HG03439 (cell line): ENCODE measurements around the gene TNFRSF11A.
A peak's percentile ranks its signal among the peaks of the same experiment; 100 is the strongest.

ENCODE experiments used
- ATAC-seq: cut with Tn5 transposase; IDR thresholded peaks from one replicate; pipeline ENCODE4 v1.9.1; 2021; ENCODE audit warnings: mild to moderate bottlenecking, moderate library complexity; ENCODE audit not compliant: unreplicated experiment

The TNFRSF11A gene

GRCh38 chr18:62407660-62408059 lies 82.5 kb downstream of the TNFRSF11A start:
- no peak for ATAC-seq

DNA sequence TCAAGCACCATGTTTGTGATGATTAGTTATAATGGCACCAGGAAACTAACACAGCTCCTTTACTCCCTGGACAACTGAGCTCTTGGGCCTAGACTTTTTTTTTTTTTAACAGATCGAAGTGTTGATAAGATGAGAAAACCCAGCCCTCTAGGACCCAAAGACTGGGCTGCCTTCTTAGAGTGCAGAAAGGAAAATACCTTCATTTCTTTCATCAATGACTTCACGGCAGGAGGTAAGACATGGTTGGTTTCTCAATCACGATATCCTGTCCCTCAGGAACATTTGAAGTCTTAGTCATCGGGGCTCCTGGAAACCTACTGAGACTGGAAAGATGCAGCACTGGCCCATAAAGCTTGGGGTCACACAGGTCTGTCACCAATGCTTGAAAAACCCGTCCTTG lies 84.7 kb downstream of the TNFRSF11A start:
- no peak for ATAC-seq

GRCh38 chr18:62412231-62412979 lies 87.3 kb downstream of the TNFRSF11A start:
- ATAC-seq = no peak

- ATAC-seq = no peak
Observed at GRCh38 chr18:62413206-62413605, 88.1 kb downstream of the TNFRSF11A start.

GRCh38 chr18:62418258-62418657 lies 93.1 kb downstream of the TNFRSF11A start:
- no peak for ATAC-seq

GRCh38 chr18:62420151-62420512 lies 95.0 kb downstream of the TNFRSF11A start:
- no peak for ATAC-seq

DNA sequence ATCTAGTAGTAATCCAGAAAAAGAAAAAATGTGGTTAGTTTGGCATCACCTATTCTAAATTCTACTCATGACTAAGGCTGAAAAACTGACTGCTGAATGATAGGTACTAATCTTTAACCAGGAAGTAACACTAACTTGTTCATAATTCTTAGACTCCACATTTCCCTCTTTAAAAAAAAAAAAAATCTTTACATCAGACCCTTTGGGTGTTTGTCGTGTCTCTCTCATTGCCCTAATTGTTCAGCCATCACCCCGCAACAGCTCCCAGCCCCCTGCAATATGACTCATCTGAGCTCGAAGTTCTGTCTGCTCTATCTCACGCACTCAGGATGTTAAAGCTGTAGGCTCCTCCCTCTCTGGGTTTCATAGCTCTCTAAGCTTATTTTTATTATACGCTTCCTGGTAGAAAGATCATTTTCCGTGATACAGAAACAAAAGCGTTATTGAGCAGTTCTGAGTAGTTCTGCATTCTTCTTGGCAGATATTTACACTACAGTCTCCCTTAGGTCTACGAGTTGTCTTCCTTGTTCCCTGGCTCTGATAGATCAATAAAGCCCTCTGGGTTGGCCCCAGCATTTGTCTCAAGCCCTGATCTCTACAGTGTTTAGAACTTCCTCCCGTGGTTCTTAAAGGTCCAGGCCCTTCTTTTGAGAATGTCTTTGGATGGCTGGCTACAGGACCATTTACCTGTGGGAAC lies 95.6 kb downstream of the TNFRSF11A start:
- ATAC-seq = peak; percentile 95

- peak; percentile 49 for ATAC-seq
Observed at GRCh38 chr18:62425465-62426190, 100.5 kb downstream of the TNFRSF11A start.

DNA sequence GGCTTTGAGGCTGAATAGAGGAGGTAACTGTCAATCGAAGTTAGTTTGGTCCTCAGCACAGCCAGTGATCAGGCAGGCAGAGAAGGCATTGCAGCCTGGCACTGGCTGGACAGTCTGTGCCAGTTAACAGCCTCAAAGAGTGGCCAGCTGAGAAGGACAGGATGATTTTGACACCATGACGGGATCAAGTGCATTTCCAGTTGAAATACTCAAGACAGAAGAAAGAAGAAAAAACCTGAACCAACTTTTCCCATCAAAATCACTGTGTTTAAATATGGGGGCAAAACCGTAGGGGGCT lies 101.0 kb downstream of the TNFRSF11A start:
- no peak for ATAC-seq

GRCh38 chr18:62432176-62432575 lies 107.1 kb downstream of the TNFRSF11A start:
- no peak for ATAC-seq

DNA sequence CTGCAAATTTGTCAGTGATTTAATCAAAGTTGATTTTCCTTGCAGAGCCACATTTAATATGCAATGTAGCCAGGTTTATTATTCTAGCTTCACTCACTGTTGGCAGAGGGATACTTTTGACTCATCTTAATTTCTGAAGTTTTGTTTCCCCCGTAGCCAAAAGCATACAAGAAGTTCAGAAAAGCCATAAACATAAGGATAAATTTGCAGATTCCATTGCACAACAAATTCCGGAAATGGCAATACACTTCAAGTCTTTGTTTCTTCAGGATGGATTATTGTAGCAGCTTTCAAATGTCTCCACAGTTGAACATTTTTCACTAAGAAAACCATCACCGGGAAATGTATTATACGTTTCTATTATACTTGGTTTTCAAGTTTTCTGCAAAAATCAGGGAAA lies 109.7 kb downstream of the TNFRSF11A start:
- no peak for ATAC-seq

DNA sequence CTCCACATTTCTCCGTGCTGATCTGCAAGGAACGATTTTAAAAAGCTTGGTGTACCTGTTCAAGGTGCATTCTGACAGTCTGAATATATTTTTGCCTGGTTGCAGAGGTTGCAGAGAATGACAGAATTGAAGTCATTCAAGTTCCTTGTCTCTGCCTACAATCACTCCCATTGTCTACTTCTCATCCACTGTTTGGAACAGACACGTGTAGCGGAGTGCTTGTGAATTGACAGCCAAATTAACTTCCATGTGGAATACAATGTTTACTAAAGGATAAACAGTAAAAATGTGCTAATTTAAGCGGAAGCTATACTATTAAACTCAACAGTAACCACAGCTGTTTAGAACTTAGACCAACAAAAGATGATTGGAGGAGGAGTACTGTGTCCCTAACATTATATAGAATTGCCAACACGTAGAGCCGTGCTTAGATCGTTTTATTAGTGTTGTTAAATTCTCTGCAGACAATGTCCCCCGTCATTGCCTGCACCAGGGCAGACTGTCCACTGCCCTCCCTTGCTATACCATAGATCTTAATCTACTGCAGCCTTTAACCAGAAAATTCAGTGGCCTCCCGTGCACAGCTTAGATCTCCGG lies 110.4 kb downstream of the TNFRSF11A start:
- ATAC-seq = no peak

- no peak for ATAC-seq
Observed at GRCh38 chr18:62436636-62437234, 111.6 kb downstream of the TNFRSF11A start.

GRCh38 chr18:62437235-62438017 lies 112.3 kb downstream of the TNFRSF11A start:
- ATAC-seq = peak; percentile 56

GRCh38 chr18:62438018-62438329 lies 112.9 kb downstream of the TNFRSF11A start:
- ATAC-seq = no peak

- ATAC-seq = no peak
Observed at GRCh38 chr18:62438402-62438801, 113.3 kb downstream of the TNFRSF11A start.

DNA sequence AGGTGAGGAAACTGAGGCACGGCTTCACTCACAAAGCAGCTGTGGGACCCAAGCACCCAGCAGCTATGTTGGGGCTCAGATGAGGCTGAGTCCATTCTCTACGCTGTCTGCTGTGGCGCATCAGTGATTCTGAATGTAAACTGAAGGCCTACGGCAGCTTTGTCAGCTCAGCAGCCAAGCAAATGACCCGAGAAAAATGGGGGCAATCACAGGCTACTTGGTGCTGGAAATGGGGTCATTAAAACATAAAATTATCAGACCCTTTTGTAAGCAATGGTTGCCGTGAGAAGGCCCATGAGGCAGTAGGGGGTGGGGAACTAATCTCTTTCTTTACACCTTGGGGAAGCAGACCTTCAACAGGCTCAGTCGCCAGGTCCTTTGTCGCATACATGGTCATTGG lies 113.8 kb downstream of the TNFRSF11A start:
- no peak for ATAC-seq
